ENCODE data around the gene SGPP2. TPM values are rescaled to one million over a fixed set of nuclear protein-coding genes. Genes with fewer than 3 reads are reported as not detected.

SGPP2 gene
- polyA plus RNA-seq, 1 experiment = not detected

DNA sequence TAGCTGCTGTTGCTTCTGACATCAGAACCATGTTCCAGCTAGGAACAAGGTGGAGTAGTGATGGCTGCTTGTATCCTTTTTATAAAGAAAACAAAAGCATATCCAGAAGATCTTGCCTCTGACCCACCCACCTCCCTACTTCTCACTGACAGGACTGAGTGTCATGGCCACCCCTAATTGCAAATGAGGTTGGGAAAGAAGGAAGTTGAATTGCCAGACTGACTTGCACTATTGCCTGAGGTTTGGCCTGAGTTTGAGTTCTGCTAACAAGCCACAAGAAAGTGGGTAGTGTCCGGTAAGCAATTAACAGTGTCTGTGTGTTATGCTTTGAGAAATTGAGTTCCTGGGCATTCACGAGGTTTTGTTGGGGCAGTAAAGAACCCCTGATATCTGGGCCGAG is 22.8 kb downstream of the SGPP2 start:
- Histone ChIP-seq H3K4me3 (ENCODE audit: low read depth, low read length) (no peak overlapping the region), H3K27me3 (ENCODE audit: control insufficient read depth, insufficient read depth, low read length) (peaks cover 3% of the 10 kb centered on the region; the same call in 1 of the 2 replicates), H3K36me3 (ENCODE audit: control insufficient read depth, insufficient read depth, low read length) (no peaks in the 10 kb centered on the region)
- TF ChIP-seq, protein P1, sequence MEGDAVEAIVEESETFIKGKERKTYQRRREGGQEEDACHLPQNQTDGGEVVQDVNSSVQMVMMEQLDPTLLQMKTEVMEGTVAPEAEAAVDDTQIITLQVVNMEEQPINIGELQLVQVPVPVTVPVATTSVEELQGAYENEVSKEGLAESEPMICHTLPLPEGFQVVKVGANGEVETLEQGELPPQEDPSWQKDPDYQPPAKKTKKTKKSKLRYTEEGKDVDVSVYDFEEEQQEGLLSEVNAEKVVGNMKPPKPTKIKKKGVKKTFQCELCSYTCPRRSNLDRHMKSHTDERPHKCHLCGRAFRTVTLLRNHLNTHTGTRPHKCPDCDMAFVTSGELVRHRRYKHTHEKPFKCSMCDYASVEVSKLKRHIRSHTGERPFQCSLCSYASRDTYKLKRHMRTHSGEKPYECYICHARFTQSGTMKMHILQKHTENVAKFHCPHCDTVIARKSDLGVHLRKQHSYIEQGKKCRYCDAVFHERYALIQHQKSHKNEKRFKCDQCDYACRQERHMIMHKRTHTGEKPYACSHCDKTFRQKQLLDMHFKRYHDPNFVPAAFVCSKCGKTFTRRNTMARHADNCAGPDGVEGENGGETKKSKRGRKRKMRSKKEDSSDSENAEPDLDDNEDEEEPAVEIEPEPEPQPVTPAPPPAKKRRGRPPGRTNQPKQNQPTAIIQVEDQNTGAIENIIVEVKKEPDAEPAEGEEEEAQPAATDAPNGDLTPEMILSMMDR (IDR thresholded peaks at IDR 0.05; ENCODE audit: insufficient read depth, low read depth, low read length) = no peak
- no peak for DNase-seq (ENCODE audit: low read depth)
- ChIA-PET POLR2A (no interaction called here), CTCF (no interaction called here)

DNA sequence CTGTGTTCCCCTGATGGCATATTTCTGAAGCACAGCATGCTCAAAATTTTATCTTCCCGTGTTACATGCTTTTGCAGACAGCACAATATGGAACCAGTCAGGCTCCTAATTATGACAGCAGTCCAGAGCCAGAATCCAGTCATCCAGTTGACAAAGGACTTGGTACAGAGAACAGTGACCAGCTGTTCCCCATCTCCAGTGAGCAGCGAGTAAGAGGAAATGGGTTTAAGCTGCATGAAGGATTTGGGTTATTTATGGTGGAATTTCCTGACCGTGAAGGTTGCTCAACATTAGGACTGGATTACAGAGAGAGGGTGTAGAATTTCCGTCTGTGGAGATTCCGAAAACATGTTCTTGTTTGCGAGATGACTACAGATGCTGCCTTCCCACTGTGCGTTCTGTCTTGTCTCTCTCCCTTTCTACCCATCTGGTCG is 24.4 kb downstream of the SGPP2 start:
- TF ChIP-seq, protein P1 (IDR thresholded peaks at IDR 0.05; ENCODE audit: insufficient read depth, low read depth, low read length) = no peak
- ChIA-PET POLR2A (no interaction called here), CTCF (no interaction called here)
- H3K4me3 ChIP-seq (ENCODE audit: low read depth, low read length) = no peak overlapping the region
- no peaks in the 10 kb centered on the region for H3K36me3 ChIP-seq (ENCODE audit: control insufficient read depth, insufficient read depth, low read length)
- DNase-seq (ENCODE audit: low read depth) = peak; percentile 59
- peaks cover 3% of the 10 kb centered on the region; the same call in 1 of the 2 replicates for H3K27me3 ChIP-seq (ENCODE audit: control insufficient read depth, insufficient read depth, low read length)

DNA sequence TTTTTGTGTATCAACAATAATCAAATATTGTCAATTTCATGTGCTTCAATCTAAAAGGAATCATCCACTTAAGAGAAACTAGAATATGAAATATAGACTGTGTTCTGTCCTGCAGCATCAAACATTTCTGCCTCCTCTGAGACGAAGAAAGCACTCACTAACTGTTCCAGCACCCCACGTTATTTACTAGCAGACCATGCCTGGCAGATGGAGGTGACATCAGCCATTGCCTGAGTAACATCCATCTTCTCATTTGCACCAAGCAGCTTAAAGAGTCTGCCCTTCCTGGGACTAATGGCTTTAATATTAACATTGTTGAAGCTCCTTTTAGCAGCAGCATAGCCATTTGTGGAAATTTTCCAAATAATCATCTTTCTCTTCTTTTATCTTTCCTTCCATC is 25.7 kb downstream of the SGPP2 start:
- CTCF ChIA-PET = no interaction called here
- TF ChIP-seq, protein P1 (IDR thresholded peaks at IDR 0.05; ENCODE audit: insufficient read depth, low read depth, low read length) = no peak
- POLR2A ChIA-PET = no interaction called here

GRCh38 chr2:222451224-222451674 is 26.9 kb downstream of the SGPP2 start:
- Histone ChIP-seq H3K27me3 (ENCODE audit: control insufficient read depth, insufficient read depth, low read length) (peaks cover 1% of the 10 kb centered on the region; the same call in 1 of the 2 replicates), H3K4me3 (ENCODE audit: low read depth, low read length) (no peak overlapping the region), H3K36me3 (ENCODE audit: control insufficient read depth, insufficient read depth, low read length) (no peaks in the 10 kb centered on the region)
- TF ChIP-seq, protein P1 (IDR thresholded peaks at IDR 0.05; ENCODE audit: insufficient read depth, low read depth, low read length) = no peak
- ChIA-PET CTCF (interaction anchor here (0.7 kb wide), 1 partner anchor 31 kb away, joined by 3 read pairs; no protein-coding TSS in a partner anchor), POLR2A (no interaction called here)
- DNase-seq (ENCODE audit: low read depth) = no peak

More for the DNA sequence above, 25.7 kb downstream of the SGPP2 start:
- peaks cover 2% of the 10 kb centered on the region; the same call in 1 of the 2 replicates for H3K27me3 ChIP-seq (ENCODE audit: control insufficient read depth, insufficient read depth, low read length)
- no peak for DNase-seq (ENCODE audit: low read depth)
- no peaks in the 10 kb centered on the region for H3K36me3 ChIP-seq (ENCODE audit: control insufficient read depth, insufficient read depth, low read length)
- no peak overlapping the region for H3K4me3 ChIP-seq (ENCODE audit: low read depth, low read length)

DNA sequence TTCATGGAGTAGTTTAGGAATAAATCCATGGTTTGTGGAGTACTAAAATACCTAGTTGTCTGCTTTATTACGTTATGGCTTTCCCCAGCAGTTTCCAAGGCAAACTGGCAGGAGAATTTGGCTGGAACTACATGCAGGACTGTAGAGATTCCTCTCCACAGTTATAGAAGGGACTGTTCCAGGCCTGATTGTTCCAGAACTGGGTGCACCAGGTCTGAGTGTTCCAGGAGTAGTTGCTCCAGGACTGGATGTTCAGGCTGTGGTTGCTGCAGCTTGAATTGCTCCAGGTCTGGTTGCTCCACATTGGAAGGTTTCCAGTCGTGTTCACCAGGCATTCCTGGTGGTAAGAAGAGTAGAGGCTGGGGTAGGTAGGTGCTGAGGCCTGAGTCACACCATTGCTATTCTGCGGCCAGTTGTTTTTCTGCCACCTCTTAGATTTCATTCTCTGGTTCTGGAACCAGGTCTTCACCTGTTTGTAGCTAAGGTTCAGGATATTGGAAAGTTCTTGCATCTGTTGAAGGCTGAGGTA is 28.1 kb downstream of the SGPP2 start:
- ChIA-PET POLR2A (no interaction called here), CTCF (no interaction called here)
- Histone ChIP-seq H3K27me3 (ENCODE audit: control insufficient read depth, insufficient read depth, low read length) (peaks cover 1% of the 10 kb centered on the region; the same call in 1 of the 2 replicates), H3K4me3 (ENCODE audit: low read depth, low read length) (no peak overlapping the region), H3K36me3 (ENCODE audit: control insufficient read depth, insufficient read depth, low read length) (no peaks in the 10 kb centered on the region)
- TF ChIP-seq, protein P1 (IDR thresholded peaks at IDR 0.05; ENCODE audit: insufficient read depth, low read depth, low read length) = no peak
- no peak for DNase-seq (ENCODE audit: low read depth)
